Muscle of leg (tissue), 11 donors: ENCODE results near the gene HS3ST5. TPM values are rescaled to one million over a fixed set of nuclear protein-coding genes. Genes with fewer than 3 reads are reported as not detected.
"Not testable (repeated sequence)": the region's sequence is repeated elsewhere in the genome, so short reads cannot be mapped to it uniquely, and the experiment has no call there.

ENCODE experiments used
- DNase-seq: peaks from one replicate; pipeline ENCODE4 v3.0.0; 2013
- H3K27ac ChIP-seq: one replicate; pipeline ENCODE4 v1.5.1; 2013; ENCODE audit warnings: mild to moderate bottlenecking, low read length, control low read depth
- H3K27me3 ChIP-seq: one replicate; pipeline ENCODE4 v1.6.1; 2013; ENCODE audit warnings: low read length; ENCODE audit not compliant: control insufficient read depth, insufficient read depth
- H3K36me3 ChIP-seq: one replicate; pipeline ENCODE4 v1.6.1; 2013; ENCODE audit warnings: low read length; ENCODE audit not compliant: control insufficient read depth, insufficient read depth
- H3K4me1 ChIP-seq: one replicate; pipeline ENCODE4 v1.6.1; 2013; ENCODE audit warnings: low read length; ENCODE audit not compliant: control insufficient read depth, insufficient read depth
- H3K4me3 ChIP-seq: one replicate; pipeline ENCODE4 v1.5.1; 2013; ENCODE audit warnings: low read length, control low read depth
- H3K9me3 ChIP-seq: replicated peaks from 2 replicates; pipeline ENCODE4 v1.6.1; 2013; ENCODE audit warnings: low read depth, low read length; ENCODE audit not compliant: control insufficient read depth
- WGBS: methylation state at CpG from one replicate; pipeline ENCODE4 v1.1.5; 2013; ENCODE audit warnings: missing lambda C conversion rate; ENCODE audit not compliant: insufficient coverage; 5-methylcytosine and 5-hydroxymethylcytosine counted together
- polyA plus RNA-seq, 8 donors: library from polyadenylated mRNA; unstranded; fragments of 120-200 nt; gene quantifications; one replicate each; pipeline versions ENCODE4 v1.2.1 to v1.2.3, GENCODE V29; 2013; ENCODE audit warnings: inconsistent platforms in 1 of 8, low replicate concordance in 1 of 8; ENCODE audit not compliant: insufficient read length in 8 of 8, insufficient read depth in 1 of 8
- total RNA-seq: library from RNA; stranded (reverse); fragments of 120-200 nt; gene quantifications from one replicate; pipeline ENCODE4 v1.2.4, GENCODE V29; 2013

The HS3ST5 gene
- total and polyA plus RNA-seq, 9 donors, result 0.22 to 1.0 (median 0.64) TPM

- no peak for DNase-seq
- no CpG with 5 or more reads among the region's 4 CpGs for WGBS
Observed at GRCh38 chr6:114061741-114062140, 281.1 kb downstream of the HS3ST5 start.

GRCh38 chr6:114061116-114061515, 281.7 kb downstream of the HS3ST5 start:
- no peak overlapping the region for H3K4me3 ChIP-seq
- H3K9me3 ChIP-seq, result no peaks in the 10 kb centered on the region
- no peak overlapping the region for H3K27ac ChIP-seq
- H3K4me1 ChIP-seq, result no peaks in the 10 kb centered on the region
- no CpG with 5 or more reads among the region's 1 CpG for WGBS
- no peaks in the 10 kb centered on the region for H3K36me3 ChIP-seq
- H3K27me3 ChIP-seq, result no peaks in the 10 kb centered on the region
- no peak for DNase-seq

More at GRCh38 chr6:114061741-114062140, 281.1 kb downstream of the HS3ST5 start:
- H3K9me3 ChIP-seq, result no peaks in the 10 kb centered on the region
- H3K27me3 ChIP-seq, result no peaks in the 10 kb centered on the region
- no peak overlapping the region for H3K27ac ChIP-seq
- no peak overlapping the region for H3K4me3 ChIP-seq
- no peaks in the 10 kb centered on the region for H3K4me1 ChIP-seq
- no peaks in the 10 kb centered on the region for H3K36me3 ChIP-seq

- WGBS, result 58% methylated on average over 2 of the region's 4 CpGs
- Histone ChIP-seq H3K9me3 (no peaks in the 10 kb centered on the region), H3K4me3 (no peak overlapping the region), H3K4me1 (no peaks in the 10 kb centered on the region), H3K27ac (no peak overlapping the region), H3K27me3 (no peaks in the 10 kb centered on the region), H3K36me3 (no peaks in the 10 kb centered on the region)
- no peak for DNase-seq
Observed at GRCh38 chr6:114058435-114058834, 284.4 kb downstream of the HS3ST5 start.

GRCh38 chr6:114055763-114056162, 287.1 kb downstream of the HS3ST5 start:
- no peak for DNase-seq

GRCh38 chr6:114055349-114055748, 287.5 kb downstream of the HS3ST5 start:
- Histone ChIP-seq H3K4me1 (no peaks in the 10 kb centered on the region), H3K9me3 (no peaks in the 10 kb centered on the region), H3K27me3 (no peaks in the 10 kb centered on the region), H3K36me3 (no peaks in the 10 kb centered on the region), H3K4me3 (no peak overlapping the region), H3K27ac (no peak overlapping the region)
- DNase-seq, result no peak
- no CpG with 5 or more reads among the region's 3 CpGs for WGBS

More at GRCh38 chr6:114055763-114056162, 287.1 kb downstream of the HS3ST5 start:
- no peaks in the 10 kb centered on the region for H3K27me3 ChIP-seq
- H3K9me3 ChIP-seq, result no peaks in the 10 kb centered on the region
- H3K4me1 ChIP-seq, result no peaks in the 10 kb centered on the region
- H3K36me3 ChIP-seq, result no peaks in the 10 kb centered on the region
- H3K27ac ChIP-seq, result no peak overlapping the region
- no CpG with 5 or more reads among the region's 2 CpGs for WGBS
- no peak overlapping the region for H3K4me3 ChIP-seq

- no peaks in the 10 kb centered on the region for H3K36me3 ChIP-seq
- 57% methylated on average over 1 of the region's 1 CpG for WGBS
Observed at GRCh38 chr6:114053791-114054190, 289.0 kb downstream of the HS3ST5 start.

GRCh38 chr6:114052141-114052540, 290.7 kb downstream of the HS3ST5 start:
- Histone ChIP-seq H3K27me3 (no peaks in the 10 kb centered on the region), H3K36me3 (no peaks in the 10 kb centered on the region), H3K4me1 (no peaks in the 10 kb centered on the region), H3K9me3 (no peaks in the 10 kb centered on the region), H3K27ac (no peak overlapping the region), H3K4me3 (no peak overlapping the region)
- WGBS, result no CpG with 5 or more reads among the region's 3 CpGs
- DNase-seq, result no peak

More at GRCh38 chr6:114053791-114054190, 289.0 kb downstream of the HS3ST5 start:
- Histone ChIP-seq H3K4me1 (no peaks in the 10 kb centered on the region), H3K4me3 (no peak overlapping the region), H3K9me3 (no peaks in the 10 kb centered on the region), H3K27me3 (no peaks in the 10 kb centered on the region), H3K27ac (no peak overlapping the region)
- no peak for DNase-seq

- Histone ChIP-seq H3K9me3 (no peaks in the 10 kb centered on the region), H3K4me3 (no peak overlapping the region), H3K4me1 (no peaks in the 10 kb centered on the region), H3K27ac (no peak overlapping the region), H3K36me3 (no peaks in the 10 kb centered on the region), H3K27me3 (no peaks in the 10 kb centered on the region)
- WGBS, result no CpG with 5 or more reads among the region's 1 CpG
- DNase-seq, result no peak
Observed at GRCh38 chr6:114051031-114051430, 291.8 kb downstream of the HS3ST5 start.

GRCh38 chr6:114049367-114049966, 293.4 kb downstream of the HS3ST5 start:
- Histone ChIP-seq H3K36me3 (no peaks in the 10 kb centered on the region), H3K4me1 (no peaks in the 10 kb centered on the region), H3K4me3 (no peak overlapping the region), H3K27ac (no peak overlapping the region), H3K27me3 (no peaks in the 10 kb centered on the region), H3K9me3 (no peaks in the 10 kb centered on the region)
- DNase-seq, result no peak
- WGBS, result 79% methylated on average over 2 of the region's 2 CpGs

GRCh38 chr6:114044566-114044965, 298.3 kb downstream of the HS3ST5 start:
- no CpG with 5 or more reads among the region's 5 CpGs for WGBS
- not testable (repeated sequence) for H3K27ac ChIP-seq, H3K4me1 ChIP-seq, DNase-seq, H3K4me3 ChIP-seq, H3K36me3 ChIP-seq, H3K27me3 ChIP-seq, H3K9me3 ChIP-seq
